SK-N-SH (cell line): ENCODE results near the gene TFCP2L1. TPM values are rescaled to one million over a fixed set of nuclear protein-coding genes. Genes with fewer than 3 reads are reported as not detected.

ENCODE experiments used
- CTCF ChIA-PET: fragments of 300-600, 350-600 bp; formaldehyde crosslinking; extraction: SDS; loops from one replicate; lab custom pipeline; 2021; lab: Yijun Ruan, JAX
- POLR2A ChIA-PET: fragments of 350-600 bp; sonication (Branson Sonifier 250); formaldehyde crosslinking; extraction: SDS; loops from one replicate; lab custom pipeline; 2020; ENCODE audit warnings: antibody characterized with exemption, inconsistent platforms; lab: Yijun Ruan, JAX
- DNase-seq: peaks from one replicate; pipeline ENCODE4 v3.0.0; 2012
- H2AFZ ChIP-seq: fragments of 200-600 bp; sonication (generic); 2 replicates; pipeline ENCODE4 v1.8.1; 2016; ENCODE audit warnings: antibody characterized with exemption, mild to moderate bottlenecking, low read depth
- H3F3A ChIP-seq: fragments of 200-600 bp; sonication (generic); replicated peaks from 2 replicates; pipeline ENCODE3; 2016; ENCODE audit warnings: antibody characterized with exemption, mild to moderate bottlenecking; ENCODE audit not compliant: insufficient read depth
- H3K27ac ChIP-seq, 2 experiments: fragments of 200-500 bp in 1 of 2; fragments of 200-600 bp in 1 of 2; sonication (Bioruptor generic) in 1 of 2; sonication (generic), shearing (Covaris generic) in 1 of 2; 2 replicates each; pipeline versions ENCODE4 v1.5.1 to v1.6.1; 2014 to 2016; ENCODE audit warnings: low read depth in 2 of 2, inconsistent platforms in 1 of 2, low read length in 1 of 2, mild to moderate bottlenecking in 1 of 2, mixed read lengths in 1 of 2
- H3K27me3 ChIP-seq: fragments of 200-600 bp; sonication (generic), shearing (Covaris generic); 2 replicates; pipeline ENCODE4 v1.6.1; 2016; ENCODE audit warnings: mixed run types; ENCODE audit not compliant: insufficient read depth
- H3K36me3 ChIP-seq, 2 experiments: fragments of 200-500 bp in 1 of 2; fragments of 200-600 bp in 1 of 2; sonication (Bioruptor generic) in 1 of 2; sonication (generic) in 1 of 2; replicated peaks in 1 of 2; 2 replicates each; pipeline versions ENCODE3 to v1.5.1; 2014 to 2016; ENCODE audit warnings: low read length in 1 of 2, mild to moderate bottlenecking in 1 of 2; ENCODE audit not compliant: insufficient read depth in 2 of 2, control insufficient read depth in 1 of 2
- H3K4me1 ChIP-seq, 2 experiments: fragments of 200-500 bp in 1 of 2; fragments of 200-600 bp in 1 of 2; sonication (Bioruptor generic) in 1 of 2; sonication (generic), shearing (Covaris generic) in 1 of 2; 2 replicates each; pipeline versions ENCODE4 v1.5.1 to v1.6.1; 2014 to 2016; ENCODE audit warnings: low read depth in 1 of 2, low read length in 1 of 2, mixed run types in 1 of 2; ENCODE audit not compliant: insufficient read depth in 2 of 2, control insufficient read depth in 1 of 2
- H3K4me2 ChIP-seq: fragments of 200-600 bp; sonication (generic), shearing (Covaris generic); 2 replicates; pipeline ENCODE4 v1.6.1; 2017; ENCODE audit warnings: mixed run types
- H3K4me3 ChIP-seq, 2 experiments: fragments of 200-500 bp in 1 of 2; fragments of 200-600 bp in 1 of 2; sonication (Bioruptor generic) in 1 of 2; sonication (generic), shearing (Covaris generic) in 1 of 2; 2 replicates each; pipeline versions ENCODE4 v1.5.1 to v1.8.1; 2014 to 2016; ENCODE audit warnings: low read depth in 2 of 2, inconsistent platforms in 1 of 2, low read length in 1 of 2, mild to moderate bottlenecking in 1 of 2, mixed read lengths in 1 of 2, moderate library complexity in 1 of 2
- H3K79me2 ChIP-seq: fragments of 200-600 bp; sonication (generic); 2 replicates; pipeline ENCODE4 v1.8.1; 2017; ENCODE audit warnings: mild to moderate bottlenecking; ENCODE audit not compliant: insufficient read depth
- H3K9ac ChIP-seq: fragments of 200-600 bp; sonication (generic); 2 replicates; pipeline ENCODE4 v1.6.1; 2017; ENCODE audit warnings: mixed run types
- H3K9me2 ChIP-seq: fragments of 200-600 bp; sonication (generic); 2 replicates; pipeline ENCODE4 v1.6.1; 2017; ENCODE audit warnings: mixed run types
- H3K9me3 ChIP-seq: fragments of 200-600 bp; sonication (generic); 2 replicates; pipeline ENCODE4 v1.6.1; 2017; ENCODE audit warnings: mixed run types, mild to moderate bottlenecking, moderate library complexity
- H4K20me1 ChIP-seq: fragments of 200-600 bp; sonication (generic); 2 replicates; pipeline ENCODE4 v1.6.1; 2017; ENCODE audit warnings: mild to moderate bottlenecking, mixed run types; ENCODE audit not compliant: insufficient read depth
- ELF1 ChIP-seq: IDR thresholded peaks from 2 replicates; pipeline ENCODE4 v1.4.0; 2012
- EP300 ChIP-seq, 2 experiments: IDR thresholded peaks; 2 replicates each; pipeline versions ENCODE4 v1.4.0 to v1.6.1; 2012; ENCODE audit warnings: borderline replicate concordance in 1 of 2, low read depth in 1 of 2, low read length in 1 of 2
- EZH2phosphoT487 ChIP-seq: fragments of 200-600 bp; sonication (generic); IDR thresholded peaks from 2 replicates; pipeline ENCODE4 v1.6.1; 2017; ENCODE audit warnings: low read depth, mixed run types, mild to moderate bottlenecking, antibody characterized with exemption, moderate library complexity, borderline replicate concordance
- FOXJ3 ChIP-seq: sonication (generic); formaldehyde crosslinking; IDR thresholded peaks from 2 replicates; pipeline ENCODE4 v1.5.1; 2020; ENCODE audit warnings: mild to moderate bottlenecking, missing genetic modification reagents
- IRF3 ChIP-seq: fragments of 150-350 bp; IDR thresholded peaks from 2 replicates; pipeline ENCODE4 v1.6.1; 2016; ENCODE audit warnings: mild to moderate bottlenecking, low read depth, low read length
- MAX ChIP-seq: IDR thresholded peaks from 2 replicates; pipeline ENCODE4 v1.4.0; 2012; ENCODE audit warnings: low read depth
- MEF2A ChIP-seq: IDR thresholded peaks from 2 replicates; pipeline ENCODE4 v1.4.0; 2012; ENCODE audit warnings: low read depth, borderline replicate concordance
- MXI1 ChIP-seq: IDR thresholded peaks from 2 replicates; pipeline ENCODE4 v1.6.1; 2012; ENCODE audit warnings: mild to moderate bottlenecking, low read depth, low read length, improper control_type of control experiment
- NFIC ChIP-seq: IDR thresholded peaks from 2 replicates; pipeline ENCODE4 v1.4.0; 2012; ENCODE audit warnings: borderline replicate concordance
- PBX3 ChIP-seq: IDR thresholded peaks from 2 replicates; pipeline ENCODE4; 2012
- RAD21 ChIP-seq: IDR thresholded peaks from 2 replicates; pipeline ENCODE4 v1.6.1; 2012; ENCODE audit warnings: mild to moderate bottlenecking, low read length
- RCOR1 ChIP-seq: fragments of 150-350 bp; IDR thresholded peaks from 2 replicates; pipeline ENCODE4 v1.6.1; 2017; ENCODE audit warnings: antibody characterized with exemption, low read length
- REST ChIP-seq: IDR thresholded peaks from 2 replicates; pipeline ENCODE4 v1.6.1; 2012; ENCODE audit warnings: mild to moderate bottlenecking, low read depth, low read length, moderate library complexity
- TAF1 ChIP-seq: IDR thresholded peaks from 2 replicates; pipeline ENCODE4 v1.6.1; 2012; ENCODE audit warnings: low read depth, mild to moderate bottlenecking, low read length, moderate library complexity, borderline replicate concordance
- TCF12 ChIP-seq: IDR thresholded peaks from 2 replicates; pipeline ENCODE4 v1.4.0; 2012
- USF2 ChIP-seq: fragments of 150-350 bp; IDR thresholded peaks from 2 replicates; pipeline ENCODE4 v1.6.1; 2017; ENCODE audit warnings: antibody characterized with exemption, low read length, low read depth, borderline replicate concordance
- ZBTB33 ChIP-seq: IDR thresholded peaks from 2 replicates; pipeline ENCODE4 v1.4.0; 2012; ENCODE audit warnings: low read depth, borderline replicate concordance
- WGBS: methylation state at CpG from one replicate; pipeline ENCODE4 v1.1.6; 2017; ENCODE audit warnings: low lambda C conversion rate; 5-methylcytosine and 5-hydroxymethylcytosine counted together
- polyA plus RNA-seq, 3 experiments: library from polyadenylated mRNA; depleted of rRNA; stranded (reverse); fragments of >200 nt; gene quantifications; 2 replicates each; pipeline ENCODE4 v1.2.3, GENCODE V29; 2012

The TFCP2L1 gene
- polyA plus RNA-seq, 1 of the 3 experiments (the other 2 are of a cell fraction): not detected

GRCh38 chr2:121238828-121239227 lies 46.2 kb downstream of the TFCP2L1 start:
- no peak for TF ChIP-seq EP300 (IDR thresholded peaks at IDR 0.05; ENCODE audit: borderline replicate concordance in 1 of 2, low read depth in 1 of 2, low read length in 1 of 2)
- no peak for TF ChIP-seq USF2
- TF ChIP-seq MEF2A: no peak
- TF ChIP-seq MXI1: no peak
- no peak for TF ChIP-seq TAF1
- TF ChIP-seq ELF1: no peak
- no peak for TF ChIP-seq FOXJ3 (CRISPR knock-in tag)
- TF ChIP-seq RAD21: no peak
- TF ChIP-seq NFIC: no peak
- TF ChIP-seq REST: no peak
- no peak for TF ChIP-seq MAX
- TF ChIP-seq TCF12: no peak
- TF ChIP-seq ZBTB33: no peak
- no peak for TF ChIP-seq PBX3
- TF ChIP-seq IRF3: no peak
- no peak for TF ChIP-seq EZH2phosphoT487
- TF ChIP-seq RCOR1: no peak
- TF ChIP-seq, all 33 proteins: peak for 0
- peaks cover 19% of the 10 kb centered on the region; the same call in 1 of the 2 replicates for H3K27me3 ChIP-seq
- H2AFZ ChIP-seq: no peak overlapping the region
- H3K4me1 ChIP-seq: peaks cover 0 to 10% of the 10 kb centered on the region in 2 experiments; a peak in 1 of 4 replicates
- H3K27ac ChIP-seq: no peak overlapping the region
- H3K79me2 ChIP-seq: no peaks in the 10 kb centered on the region
- H3K4me2 ChIP-seq: no peak overlapping the region
- no peaks in the 10 kb centered on the region for H3K36me3 ChIP-seq
- no peak overlapping the region for H3K4me3 ChIP-seq
- POLR2A ChIA-PET: no interaction called here
- no peak for DNase-seq
- H3K9me2 ChIP-seq: no peaks in the 10 kb centered on the region
- H3K9ac ChIP-seq: no peak overlapping the region
- H3K9me3 ChIP-seq: no peaks in the 10 kb centered on the region
- no peaks in the 10 kb centered on the region for H3F3A ChIP-seq
- H4K20me1 ChIP-seq: no peaks in the 10 kb centered on the region
- CTCF ChIA-PET: interaction anchor here (2.0 kb wide), 1 partner anchor 117 kb away, joined by 6 read pairs; no protein-coding TSS in a partner anchor
- WGBS: 24% methylated on average over 4 of the region's 4 CpGs
